LNCaP clone FGC (cell line): Measurements from ENCODE around the gene SAMD4A.

ENCODE experiments used
- DNase-seq: peaks from one replicate; pipeline ENCODE4 v3.0.0-alpha.2; 2011; ENCODE audit warnings: low read depth
- H3K4me3 ChIP-seq: 2 replicates; pipeline ENCODE4 v1.5.1; 2011; ENCODE audit warnings: mild to moderate bottlenecking, low read depth, low read length, control low read depth
- CTCF ChIP-seq: IDR thresholded peaks from 2 replicates; pipeline ENCODE4 v1.5.1; 2012; ENCODE audit warnings: mild to moderate bottlenecking; ENCODE audit not compliant: control insufficient read depth, insufficient read depth; ENCODE audit errors: extremely low read depth

SAMD4A gene

GRCh38 chr14:54838931-54839512, 272.1 kb downstream of the SAMD4A start:
- no peak overlapping the region for H3K4me3 ChIP-seq
- no peak for TF ChIP-seq CTCF
- no peak for DNase-seq

DNA sequence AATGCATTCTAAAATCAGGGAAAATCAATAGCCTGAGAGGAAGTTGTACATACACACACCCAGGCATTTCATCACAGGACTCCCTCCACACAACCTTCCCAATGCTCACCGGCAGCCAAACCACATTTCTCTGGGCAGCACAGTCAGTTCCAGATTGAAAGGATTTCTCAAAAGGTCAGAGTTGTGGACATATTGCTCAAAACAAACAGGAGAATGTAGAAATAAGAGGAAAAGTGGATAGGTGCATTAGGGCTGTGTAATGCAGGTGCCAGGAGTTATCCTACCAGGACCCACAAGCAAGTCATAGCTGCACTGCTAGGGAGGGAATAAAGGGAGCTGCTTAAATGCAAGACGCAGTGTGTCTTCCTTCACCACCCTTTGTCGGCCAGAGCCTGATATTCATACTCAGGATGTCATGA, 272.8 kb downstream of the SAMD4A start:
- TF ChIP-seq CTCF: no peak
- no peak for DNase-seq
- no peak overlapping the region for H3K4me3 ChIP-seq

DNA sequence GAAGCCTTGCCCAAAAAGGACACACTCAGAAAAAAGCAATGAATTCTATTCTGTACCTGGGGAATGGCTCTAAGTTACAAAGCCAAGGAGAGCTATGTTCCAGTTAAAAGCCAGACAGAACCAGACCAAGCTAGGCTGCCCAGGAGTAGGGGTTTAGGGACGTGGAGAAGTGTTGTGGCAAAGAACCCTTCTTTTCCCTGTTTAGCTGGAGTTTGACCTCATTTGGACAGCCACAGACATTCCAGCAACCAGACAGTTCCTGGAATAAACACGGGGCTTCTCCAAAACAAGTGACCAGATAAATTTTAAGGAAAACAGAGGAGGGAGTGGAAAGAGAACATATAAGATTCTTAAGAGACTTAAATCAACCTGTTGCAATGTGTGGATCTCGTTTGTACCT, 273.4 kb downstream of the SAMD4A start:
- TF ChIP-seq CTCF: no peak
- no peak overlapping the region for H3K4me3 ChIP-seq
- no peak for DNase-seq

DNA sequence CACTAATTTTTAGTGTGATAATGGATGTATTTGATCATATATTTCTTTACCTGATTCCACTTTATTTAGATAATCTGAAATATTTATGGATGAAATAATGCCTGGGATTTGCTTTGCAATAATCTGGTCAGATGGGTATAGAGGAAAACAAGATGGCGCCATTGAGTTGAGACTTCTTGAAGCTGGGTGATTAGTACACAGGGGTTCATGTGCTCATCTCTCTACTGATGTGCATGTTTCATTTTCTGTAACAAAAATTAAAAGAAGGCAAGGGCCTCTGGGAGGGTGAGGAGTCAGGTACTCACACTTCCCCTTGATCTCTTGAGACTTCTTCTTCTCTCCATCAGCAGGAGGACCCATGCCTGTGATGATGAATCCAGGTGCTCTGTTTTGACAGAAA, 273.9 kb downstream of the SAMD4A start:
- no peak overlapping the region for H3K4me3 ChIP-seq
- no peak for TF ChIP-seq CTCF
- DNase-seq: no peak
